ENCODE measurements around the gene UBXN10.

UBXN10 gene, protein sequence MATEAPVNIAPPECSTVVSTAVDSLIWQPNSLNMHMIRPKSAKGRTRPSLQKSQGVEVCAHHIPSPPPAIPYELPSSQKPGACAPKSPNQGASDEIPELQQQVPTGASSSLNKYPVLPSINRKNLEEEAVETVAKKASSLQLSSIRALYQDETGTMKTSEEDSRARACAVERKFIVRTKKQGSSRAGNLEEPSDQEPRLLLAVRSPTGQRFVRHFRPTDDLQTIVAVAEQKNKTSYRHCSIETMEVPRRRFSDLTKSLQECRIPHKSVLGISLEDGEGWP

DNA sequence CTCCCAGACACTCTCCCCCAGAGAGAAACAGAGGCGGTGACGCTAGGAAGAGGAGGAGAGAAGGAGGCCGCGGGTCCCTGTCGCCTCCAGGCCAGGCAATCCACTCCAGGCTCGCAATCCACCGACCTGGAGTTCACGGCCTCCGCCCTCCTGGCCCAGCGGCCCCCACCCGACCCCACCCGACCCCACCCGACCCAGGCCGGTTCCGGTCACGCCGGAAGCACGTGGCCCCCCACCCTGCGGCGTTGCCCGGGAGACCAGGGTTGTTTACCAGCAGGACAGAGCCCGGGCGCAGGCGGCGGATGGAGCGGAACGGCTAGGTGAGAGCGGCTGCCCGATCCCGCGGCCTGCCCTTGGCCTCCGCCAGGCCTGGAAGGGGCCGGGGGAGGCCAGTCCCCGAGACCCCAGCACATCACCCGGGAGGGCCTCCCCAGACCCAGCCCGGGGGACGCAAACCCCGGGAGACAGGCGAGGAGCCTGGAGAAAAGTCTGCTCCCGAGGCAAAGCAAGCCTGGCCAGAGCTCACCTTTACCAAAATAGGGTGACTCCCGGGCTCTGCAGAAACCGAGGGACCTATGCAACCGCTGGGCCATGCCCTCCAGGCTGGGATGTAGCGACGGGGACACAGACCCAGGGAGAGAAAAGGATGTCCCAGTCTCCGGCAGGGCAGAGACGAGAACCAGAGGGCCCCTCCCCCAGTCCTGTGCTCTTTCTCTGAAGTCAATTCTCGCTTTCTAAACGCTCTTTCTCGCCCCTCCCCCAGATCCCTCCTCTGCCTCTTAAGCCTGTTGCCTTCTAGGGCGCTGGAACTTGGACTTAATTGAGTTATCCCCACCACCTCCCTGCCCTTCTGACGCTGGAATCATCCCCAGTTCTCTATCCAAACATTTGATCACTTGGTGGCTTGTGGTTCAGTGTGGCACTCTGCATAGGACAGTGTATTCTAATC, at the start of gene UBXN10, which contains the start of gene PLA2G2C:
Gene UBXN10 (plus strand): TSS at position 263 of the 949 bp plus-strand sequence. CDS start 4,466 bp downstream, outside the sequence.
Gene PLA2G2C (minus strand): TSS at position 685 of the 949 bp plus-strand sequence. CDS start 9,155 bp downstream, outside the sequence.
- peak; percentile 18 for DNase-seq

DNA sequence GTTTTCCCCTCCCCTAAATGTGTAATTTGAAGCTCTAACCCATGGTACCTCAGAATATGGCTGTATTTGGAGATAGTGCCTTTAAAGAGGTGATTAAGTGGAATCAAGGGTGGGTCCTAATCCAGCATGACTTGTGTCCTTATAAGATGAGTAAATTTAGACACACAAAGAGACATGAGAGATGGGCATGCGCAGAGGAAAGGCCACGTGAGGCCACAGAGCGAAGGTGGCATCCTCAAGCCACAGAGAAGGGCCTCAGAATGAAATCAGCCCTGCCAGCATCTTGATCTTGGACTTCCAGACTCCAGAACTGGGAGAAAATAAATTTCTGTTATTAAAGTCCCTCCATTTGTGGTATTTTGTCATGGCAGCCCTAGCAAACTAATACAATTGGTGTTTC, 49.6 kb upstream of the UBXN10 start:
- DNase-seq: no peak

DNA sequence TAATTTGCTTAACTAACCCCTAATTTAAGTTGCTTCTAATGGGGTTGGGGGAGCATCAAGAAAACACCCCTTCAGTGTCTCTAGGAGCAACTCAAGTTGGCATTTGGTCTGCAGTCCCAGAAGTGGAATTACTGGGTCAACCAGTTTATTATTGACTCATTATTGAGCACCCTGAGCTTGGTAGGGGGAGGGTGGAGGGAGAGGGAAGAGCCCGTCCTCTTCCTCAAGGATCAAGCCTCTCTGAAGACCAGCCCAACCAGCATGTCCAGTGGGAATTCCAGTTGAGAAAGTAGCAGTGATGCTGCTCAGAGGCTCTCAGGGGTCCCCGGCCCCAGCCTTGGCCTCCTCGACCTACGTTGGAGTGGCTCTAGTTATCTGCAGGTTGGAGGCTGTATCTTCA, 48.8 kb upstream of the UBXN10 start:
- no peak for DNase-seq

DNA sequence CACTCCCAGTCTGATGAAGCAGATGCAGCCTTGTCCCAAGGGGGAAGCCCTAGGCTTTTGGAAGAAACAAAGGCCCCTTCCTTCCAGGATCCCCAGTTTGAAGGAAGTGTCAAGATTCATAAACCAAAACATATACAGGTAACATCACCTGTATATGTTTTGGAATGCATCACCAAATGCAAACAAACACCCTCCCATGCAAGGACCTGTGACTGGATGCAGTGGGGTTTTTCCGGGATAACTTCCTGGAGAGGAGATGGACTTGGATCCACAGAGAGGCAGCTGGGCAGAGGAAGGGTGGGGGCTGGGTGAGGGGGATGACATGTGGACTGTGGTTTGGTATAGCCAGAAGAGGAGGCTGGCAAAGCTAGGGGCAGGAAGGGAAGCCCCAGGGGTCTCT, 48.3 kb upstream of the UBXN10 start:
- DNase-seq: no peak

DNA sequence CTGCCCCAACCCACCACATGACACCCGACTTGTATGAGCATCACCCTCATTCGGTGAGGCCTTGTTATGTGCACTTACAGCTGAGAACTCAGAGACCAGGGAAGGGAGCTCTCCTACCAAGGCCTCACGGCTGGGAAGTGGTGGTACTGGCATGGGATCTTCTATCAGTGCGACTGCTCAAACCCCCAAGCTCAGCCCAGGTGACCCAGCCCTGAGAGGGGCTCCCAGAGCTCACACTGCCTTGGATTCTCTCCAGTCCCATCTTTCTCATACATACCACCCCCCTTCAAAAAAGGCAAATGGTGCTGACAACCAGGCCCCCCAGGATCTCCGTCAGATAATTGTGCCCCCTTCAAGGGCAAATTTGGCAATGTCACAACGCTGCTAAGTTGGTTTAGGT, 47.5 kb upstream of the UBXN10 start:
- no peak for DNase-seq

DNA sequence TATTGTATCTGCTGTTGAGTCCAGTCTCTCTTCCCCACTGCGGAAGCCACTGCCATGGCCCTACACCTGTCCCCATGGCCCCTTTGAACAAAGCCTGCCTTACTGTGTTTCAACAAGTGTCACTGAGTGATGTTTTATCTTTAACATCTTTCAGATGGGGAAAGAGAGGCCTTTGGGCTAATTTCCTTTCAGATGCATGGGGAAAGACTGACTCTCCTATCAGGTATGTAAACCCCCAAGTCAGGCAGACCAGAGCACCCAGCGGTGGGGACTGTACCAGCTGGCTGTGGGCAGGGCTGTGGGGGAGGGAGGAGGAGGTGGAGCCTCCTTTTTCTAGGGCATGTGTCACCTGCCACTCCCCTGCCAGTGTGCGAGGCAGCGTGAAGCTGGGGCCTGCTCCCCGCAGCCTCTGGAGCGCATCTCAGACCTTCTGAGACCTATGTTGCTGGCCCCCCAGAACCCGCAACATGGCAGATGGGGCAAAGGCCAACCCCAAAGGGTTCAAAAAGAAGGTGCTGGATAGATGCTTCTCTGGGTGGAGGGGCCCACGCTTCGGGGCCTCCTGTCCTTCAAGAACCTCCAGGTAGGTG, 46.8 kb upstream of the UBXN10 start, which contains the start of gene PLA2G2F:
Gene PLA2G2F (plus strand): TSS at position 363 of the 590 bp plus-strand sequence. CDS start 105 bp downstream, at position 468.
- no peak for DNase-seq

DNA sequence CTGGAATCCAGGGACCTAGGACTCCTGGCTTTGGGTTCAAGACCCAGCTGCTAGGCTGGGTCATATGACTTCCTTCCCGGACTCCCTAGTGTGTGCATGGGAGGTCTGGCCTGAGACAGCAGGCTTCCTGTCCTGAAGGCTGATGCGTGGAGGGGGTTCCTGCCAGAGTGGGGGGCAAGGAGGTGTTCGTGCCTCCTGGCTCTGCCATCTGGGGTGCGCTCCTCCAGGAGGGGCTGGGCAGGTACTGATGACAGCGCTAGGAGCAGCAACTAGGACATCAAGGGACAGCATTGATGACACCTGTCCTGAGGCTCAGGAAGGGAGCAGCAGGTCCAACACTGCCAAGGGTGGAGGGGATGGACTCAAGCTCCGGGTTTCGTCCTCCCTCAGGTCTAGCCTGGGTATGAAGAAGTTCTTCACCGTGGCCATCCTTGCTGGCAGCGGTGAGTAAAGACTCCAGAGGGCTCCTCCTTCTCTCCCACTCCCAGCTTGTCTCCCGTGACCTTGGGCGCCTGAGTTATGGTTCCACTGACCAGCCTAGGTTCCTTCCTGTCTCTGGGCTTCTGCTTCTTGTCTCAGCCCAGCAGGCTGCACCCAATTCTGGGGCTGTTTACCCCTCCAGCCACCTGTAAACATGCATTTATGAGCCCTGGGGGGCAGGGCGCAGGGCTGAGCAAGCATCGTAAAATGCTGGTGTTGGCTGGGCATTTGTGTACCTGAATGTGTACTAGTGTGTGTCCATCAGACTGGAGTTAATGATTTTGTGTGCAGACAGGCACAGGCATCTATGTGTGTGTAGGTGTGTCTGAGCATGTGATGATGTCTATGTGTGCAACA, 45.9 kb upstream of the UBXN10 start:
- no peak for DNase-seq

DNA sequence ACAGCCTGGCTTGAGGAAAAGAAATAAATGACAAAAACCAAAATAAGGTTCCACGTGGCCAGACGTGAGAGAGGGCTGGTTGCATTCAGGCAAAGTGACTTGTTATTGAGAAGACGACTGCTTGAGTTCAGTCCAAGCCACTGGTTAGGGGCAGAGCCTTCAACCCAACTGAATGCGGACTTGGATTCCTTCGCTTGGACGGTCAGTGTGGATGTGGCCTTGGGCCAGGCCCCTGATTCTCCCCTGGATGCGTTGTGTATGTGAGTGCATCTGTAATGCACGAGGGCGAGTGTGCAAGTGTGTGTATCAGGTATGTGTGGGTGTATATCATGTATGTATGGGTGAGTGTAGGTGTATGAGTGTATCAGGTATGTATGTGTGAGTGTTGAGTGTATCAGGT, 44.9 kb upstream of the UBXN10 start:
- DNase-seq: no peak

DNA sequence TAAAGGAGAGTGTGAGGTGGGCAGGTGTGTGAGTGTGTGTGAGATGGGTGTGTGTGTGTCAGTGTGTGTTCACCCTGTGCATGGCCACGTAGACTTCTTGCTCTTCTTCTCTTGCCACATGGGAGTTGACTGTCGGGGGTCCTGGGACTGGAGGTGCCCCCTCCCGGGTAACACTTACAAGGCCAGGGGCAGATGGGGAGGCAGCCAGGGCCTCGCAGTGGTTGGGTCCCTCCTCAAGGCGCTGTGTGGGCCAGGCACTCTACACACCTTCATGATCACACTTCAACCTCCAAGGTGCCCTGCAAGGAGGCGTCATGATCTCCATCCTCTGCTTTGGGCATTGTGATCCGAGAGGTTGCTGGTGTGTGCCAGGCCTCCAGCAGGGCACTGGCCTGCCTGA, 44.4 kb upstream of the UBXN10 start:
- no peak for DNase-seq

DNA sequence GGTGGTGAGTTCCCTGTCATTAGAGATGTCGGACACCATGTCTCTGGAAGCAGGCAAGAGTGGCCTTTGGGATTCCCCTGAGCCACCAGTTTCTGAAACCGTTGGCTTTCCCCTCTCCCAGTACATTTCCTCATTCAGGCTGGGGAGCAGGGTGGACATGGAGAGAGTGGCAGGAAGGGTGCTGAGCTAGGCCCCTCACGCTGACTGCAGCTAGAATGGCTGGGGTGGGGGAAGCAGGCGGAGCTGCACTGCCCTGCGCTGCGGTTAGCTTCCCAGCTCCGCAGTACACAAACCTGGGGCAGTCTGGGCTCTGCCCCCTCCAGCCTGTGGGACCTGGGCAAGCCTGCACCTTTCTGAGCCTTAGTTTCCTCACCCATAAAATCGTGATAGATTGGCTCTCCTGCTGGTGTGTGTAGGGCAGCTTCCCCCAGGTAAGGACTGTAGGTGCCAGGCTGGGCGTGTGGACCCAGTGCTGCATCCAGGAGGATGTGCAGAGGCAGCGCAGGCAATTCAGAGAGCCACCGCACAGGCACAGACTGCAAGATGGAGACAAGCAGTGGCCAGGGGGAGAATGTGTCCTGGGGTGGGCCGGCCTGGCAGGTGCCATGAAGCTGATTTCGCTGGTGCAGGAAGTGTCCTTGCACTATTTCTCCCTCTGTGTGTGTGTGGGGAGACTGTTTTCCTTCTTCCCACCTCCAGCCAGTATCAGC, 43.7 kb upstream of the UBXN10 start:
- no peak for DNase-seq

DNA sequence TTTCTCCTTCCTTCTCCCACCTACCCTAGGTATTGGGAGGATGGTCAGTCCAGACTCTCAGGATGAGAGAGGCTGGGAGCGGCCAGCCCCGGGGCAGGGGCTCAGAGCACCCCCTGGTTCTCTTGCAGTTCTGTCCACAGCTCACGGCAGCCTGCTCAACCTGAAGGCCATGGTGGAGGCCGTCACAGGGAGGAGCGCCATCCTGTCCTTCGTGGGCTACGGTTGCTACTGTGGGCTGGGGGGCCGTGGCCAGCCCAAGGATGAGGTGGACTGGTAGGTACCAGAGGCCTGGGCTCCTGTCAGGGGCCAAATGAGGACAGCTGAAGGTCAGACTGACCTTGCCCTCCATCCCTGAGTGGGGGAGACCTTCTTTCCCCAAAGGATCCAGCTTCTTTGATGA, 42.6 kb upstream of the UBXN10 start:
- no peak for DNase-seq

DNA sequence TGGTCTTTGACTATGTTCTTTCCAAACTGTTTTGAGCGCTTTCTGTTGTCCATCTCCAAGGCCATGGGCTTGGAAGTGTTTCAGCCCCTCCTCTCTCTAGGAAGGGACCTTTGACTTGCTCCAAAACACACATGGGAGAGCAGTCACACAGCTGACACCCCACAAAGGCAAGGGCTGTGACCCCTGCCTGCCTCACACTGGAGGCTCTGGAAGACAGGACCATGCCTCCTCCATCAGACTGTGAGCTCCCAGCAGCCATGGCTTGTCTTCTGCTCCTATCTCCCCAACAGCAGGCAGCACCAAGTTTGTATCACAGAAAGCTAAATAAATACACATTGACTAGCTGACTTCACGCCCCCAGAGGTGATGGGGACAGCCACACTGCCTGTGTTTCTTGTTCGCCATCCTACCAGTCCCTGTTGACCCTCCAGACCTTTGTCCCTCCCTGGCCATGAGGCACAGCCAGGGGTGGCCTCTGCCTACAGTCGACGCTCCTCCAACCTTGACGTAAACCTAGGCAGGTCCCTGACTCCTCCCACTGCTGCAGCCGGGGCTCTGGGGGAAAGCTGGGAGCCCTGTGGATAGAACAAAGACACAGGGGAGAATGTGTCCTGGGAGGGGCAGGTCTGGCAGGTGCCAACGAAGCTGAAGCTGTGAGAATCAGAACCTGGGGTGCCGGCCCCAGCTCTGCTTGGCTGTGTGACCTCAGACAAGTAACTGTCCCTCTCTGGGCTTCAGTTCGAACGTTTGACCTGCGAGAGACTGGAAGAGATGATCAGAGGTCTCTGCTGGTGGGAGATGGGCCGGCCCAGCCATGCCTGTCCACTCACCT, 41.9 kb upstream of the UBXN10 start:
- DNase-seq: no peak

DNA sequence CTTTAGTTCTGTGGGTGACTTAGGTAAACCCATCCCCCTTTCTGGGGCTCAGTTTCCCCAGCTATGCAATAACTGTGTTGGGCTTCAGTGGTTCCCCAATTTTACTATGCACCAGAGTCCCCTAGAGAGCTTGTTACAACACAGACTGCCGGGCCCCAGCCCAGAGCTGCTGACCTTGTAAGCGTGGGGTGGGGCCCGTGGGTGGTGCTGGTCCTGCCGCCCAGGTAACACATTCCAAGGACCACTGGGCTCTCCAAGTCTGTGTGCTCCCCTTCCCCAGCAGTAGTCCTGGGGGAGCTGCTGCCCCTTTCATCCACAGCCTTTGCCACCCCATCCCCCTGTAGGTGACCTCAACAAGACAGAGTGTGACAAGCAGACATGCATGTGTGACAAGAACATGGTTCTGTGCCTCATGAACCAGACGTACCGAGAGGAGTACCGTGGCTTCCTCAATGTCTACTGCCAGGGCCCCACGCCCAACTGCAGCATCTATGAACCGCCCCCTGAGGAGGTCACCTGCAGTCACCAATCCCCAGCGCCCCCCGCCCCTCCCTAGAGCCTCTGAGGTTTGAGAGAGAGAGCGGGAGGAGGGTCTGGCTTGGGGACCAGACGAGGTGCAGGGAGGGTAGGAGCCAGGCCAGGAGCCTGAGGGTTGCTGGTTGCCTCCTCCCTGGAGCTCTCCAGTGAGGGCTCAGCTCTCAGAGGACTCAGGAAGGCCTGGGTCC, 37.9 kb upstream of the UBXN10 start:
- no peak for DNase-seq

DNA sequence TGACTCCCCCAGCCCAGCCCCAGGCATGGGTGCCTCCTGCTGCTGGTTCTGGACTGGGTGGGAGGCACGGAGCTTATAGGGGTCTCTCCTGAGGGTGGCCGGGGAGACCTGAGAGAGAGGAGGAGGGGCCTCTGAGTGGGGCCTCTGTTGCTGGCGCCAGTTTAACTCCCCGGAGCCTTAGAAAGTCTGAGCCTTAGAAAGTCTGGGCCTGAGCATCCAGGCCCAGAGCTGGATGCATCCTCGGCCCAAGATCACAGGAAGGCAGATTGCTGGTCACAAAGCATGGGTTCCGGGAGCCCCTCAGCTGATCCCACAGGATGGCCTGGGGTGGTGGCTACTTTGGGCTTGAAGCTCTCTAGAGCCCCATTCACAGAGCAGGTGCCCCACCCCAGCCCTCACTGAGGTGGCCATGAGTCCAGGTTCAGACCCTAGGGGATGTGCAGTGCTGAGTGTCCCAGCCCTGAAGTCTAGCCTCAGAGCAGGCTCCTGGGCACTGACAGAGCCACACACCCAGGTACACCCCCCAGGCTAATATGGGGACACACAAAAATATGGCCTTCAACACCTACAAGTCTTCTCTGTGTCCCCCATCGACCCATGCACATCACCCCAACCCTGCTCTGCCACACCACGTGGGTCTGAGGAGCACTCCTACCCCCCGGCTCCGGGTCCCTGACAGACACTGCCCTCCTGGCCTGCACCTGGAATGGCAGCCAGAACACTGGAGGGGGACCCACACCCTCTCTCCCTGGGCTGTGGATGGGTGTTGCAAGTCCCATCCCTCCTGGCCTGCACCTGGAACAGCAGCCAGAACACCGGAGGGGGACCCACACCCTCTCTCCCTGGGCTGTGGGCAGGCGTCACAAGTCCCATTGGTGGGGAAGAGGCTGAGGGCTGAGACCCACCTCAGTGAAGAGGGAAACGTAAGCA, 37.1 kb upstream of the UBXN10 start:
- no peak for DNase-seq

DNA sequence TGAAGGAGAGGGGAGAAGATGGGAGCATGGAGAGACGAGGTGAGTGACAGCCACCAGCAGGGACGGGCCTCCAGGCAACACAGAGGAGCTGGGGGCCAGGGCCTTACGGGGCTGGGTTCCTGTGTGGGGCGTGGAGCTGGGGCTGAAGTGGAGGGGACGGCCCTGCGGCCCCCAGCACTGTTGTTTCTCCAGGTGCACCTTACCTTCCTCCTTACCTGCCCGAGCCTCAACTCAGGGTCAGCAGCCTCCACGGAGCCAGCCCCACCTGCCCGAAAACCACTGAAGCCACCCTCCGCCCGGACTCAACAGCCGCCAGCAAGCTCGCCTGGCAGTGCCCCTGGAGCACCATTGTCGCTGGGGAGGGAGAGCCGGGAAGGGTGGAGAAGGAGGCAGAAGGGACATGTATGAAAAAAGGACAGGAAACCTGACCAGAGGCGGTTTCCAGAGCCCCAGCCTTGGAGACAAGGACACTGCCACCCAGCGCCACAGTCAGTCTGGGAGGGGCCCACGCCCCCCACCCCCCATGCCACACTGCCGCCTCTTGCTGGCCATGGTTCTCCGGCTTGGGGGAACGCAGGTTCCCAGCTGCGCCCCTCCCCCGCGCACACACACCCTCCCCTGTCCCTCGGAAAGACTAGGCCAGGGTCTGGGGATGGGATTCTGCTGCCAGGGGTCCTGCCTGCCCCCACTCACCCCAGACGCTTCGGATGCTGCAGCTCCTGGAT, 36.1 kb upstream of the UBXN10 start:
- DNase-seq: no peak

DNA sequence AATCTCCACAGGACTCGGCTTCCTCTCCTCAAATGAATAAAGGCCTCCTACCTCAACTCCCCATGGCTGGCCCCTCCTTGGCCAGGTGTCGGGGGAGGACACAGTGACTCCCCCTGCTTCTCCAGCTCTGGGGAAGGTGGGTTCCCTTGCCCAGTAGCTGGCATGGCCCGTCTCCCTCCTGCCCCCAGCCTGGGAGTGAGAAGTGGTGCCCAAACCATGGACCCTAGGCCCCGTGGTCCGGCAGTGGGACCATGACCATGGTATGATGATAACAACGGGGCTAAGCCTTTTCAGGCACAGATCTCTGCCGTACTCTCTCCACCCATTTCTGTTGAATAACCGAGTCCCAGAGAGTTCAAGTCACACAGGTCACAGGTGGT, 35.6 kb upstream of the UBXN10 start:
- DNase-seq: no peak

DNA sequence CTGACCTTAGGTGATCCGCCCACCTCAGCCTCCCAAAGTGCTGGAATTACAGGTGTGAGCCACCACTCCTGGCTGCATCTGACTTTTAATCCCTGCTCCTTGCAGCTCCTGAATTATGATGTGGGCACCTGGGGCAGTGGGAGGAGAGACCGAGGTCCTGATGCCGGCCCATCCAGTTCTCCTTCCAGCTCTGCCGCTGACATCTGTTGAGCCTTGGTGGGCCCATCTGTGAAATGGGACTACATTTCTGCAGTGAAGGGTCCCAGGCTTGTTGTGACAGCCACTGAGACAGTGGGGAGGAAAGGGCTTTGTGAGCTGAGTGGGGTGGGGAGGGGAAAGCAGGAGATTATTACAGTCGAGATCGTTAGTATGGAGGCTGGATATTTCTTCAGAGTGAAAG, 34.9 kb upstream of the UBXN10 start:
- DNase-seq: no peak

DNA sequence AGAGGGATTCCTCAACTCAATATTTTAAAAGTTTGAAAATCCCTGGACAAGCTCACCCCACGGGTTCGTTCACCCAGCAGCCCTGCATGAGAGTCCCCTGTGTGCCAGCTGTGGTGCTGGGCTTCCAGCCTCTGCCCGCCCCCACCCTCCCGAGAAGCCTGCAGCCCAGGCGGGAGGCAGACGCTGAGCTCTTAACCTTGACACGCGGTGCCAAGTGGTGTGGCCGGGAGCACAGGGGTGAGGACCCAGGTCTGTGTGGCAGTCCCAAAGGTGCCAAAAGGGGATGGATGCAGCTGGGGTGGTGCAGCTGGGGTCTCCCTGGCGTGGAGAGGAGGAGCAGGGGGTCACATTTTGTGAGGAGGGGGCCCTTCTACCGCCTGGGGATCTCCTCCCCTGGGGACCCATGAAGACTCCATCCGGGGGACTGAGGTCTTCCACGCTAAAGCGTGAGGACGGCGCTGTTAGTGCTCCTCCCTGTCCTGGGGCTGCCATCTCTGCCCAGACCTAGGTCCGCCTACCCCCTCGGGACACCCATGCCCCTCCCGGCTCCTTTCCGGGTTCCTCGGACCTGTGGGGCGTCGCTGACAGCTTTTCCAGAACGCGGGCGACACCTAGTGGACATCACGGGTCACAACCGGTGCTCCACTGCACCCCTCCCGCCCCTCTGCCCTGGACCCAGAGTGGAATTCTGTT, 33.8 kb upstream of the UBXN10 start:
- DNase-seq: peak; percentile 66

Measured in activated effector memory CD4-positive, alpha-beta T cell treated with Interleukin-2 at 50 U/mL for 16 hours (primary cell).